NCI-H748 (cell line): ENCODE results near the gene BOLA1.
"Not testable (repeated sequence)": the region's sequence is repeated elsewhere in the genome, so short reads cannot be mapped to it uniquely, and the experiment has no call there.

ENCODE experiments used
- DNase-seq: peaks from one replicate; lab custom pipeline; 2025; ENCODE audit not compliant: unreplicated experiment; lab: John Stamatoyannopoulos, UW

BOLA1 gene

DNA sequence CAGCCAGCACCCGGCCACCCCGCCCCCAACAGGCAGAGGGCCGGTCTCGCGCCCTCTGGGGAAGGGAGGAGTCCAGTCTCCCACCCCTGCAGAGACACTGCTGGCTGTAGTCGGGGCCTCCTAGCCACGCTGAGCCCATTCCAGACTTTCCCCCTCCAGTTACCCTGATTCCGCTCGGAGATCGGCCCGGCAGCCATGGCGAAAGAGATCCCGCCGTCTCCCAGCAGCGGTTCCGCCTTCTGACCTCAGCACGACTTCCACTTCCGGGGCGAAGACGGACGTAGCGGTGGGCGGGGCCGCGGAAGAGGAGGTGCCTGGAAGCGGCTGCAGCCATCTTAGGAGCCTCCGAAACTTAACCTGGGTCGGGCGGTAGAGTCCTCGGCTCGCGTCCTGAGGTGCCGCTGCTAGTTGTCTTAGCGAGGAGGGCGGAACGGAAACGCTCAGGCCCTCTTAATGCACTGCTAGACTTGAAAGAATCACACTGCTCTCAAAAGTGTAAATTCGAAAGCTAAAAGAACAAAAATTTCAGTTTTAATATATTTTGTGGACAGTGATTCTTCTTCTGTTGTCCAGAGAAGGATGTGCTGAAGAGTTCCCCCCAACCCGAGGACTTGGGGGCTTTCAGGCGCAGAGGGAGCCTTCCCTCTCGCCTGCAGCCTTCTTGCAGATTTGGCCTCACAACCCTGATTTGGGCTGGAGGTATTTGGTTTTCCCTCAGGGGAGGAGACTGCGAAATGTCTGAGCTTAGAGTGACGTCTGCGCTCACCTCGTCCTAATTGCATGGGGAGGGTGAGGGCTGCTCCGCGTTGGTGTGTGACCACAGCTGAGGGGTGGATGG is 28.4 kb downstream of the BOLA1 start, which contains the start of gene SF3B4:
Gene SF3B4 (minus strand): TSS at position 241 of the 838 bp plus-strand sequence. CDS start 44 bp downstream, at position 197.
- peak; percentile 96 for DNase-seq

DNA sequence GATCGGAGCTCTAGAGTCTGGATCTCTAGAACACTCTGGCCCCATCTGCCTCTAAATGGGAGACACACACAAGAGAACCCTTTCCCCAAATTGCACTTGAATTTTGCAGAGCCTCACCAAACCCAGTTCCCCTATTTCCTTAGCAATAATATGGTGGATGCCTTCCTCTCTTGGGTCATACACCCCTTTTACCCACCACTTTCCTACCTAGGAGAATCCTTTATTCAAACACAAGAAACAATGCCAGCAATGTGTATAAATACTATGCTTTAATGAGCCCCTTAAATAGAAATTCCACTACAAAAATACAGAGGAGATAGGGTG is 29.0 kb downstream of the BOLA1 start:
- DNase-seq, result no peak

DNA sequence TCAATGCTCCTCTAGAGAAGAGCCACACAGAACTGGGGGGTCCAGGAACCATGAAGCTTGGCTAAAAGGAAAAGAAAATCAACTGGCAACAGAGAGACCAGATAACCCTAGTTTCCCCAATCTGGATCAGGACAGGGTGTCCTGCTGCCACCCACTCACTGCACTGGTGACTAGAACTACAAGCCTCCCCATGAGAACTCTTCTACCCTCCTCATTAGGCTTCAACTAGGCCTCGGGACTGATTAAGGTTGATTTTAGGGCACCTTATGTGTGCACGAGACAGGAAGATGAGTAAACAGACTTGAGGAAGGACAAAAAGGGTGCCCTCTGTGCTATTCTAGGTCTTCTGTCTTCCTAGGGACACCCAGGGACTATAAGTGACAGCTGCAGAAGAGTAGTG is 30.5 kb downstream of the BOLA1 start:
- DNase-seq, result no peak

DNA sequence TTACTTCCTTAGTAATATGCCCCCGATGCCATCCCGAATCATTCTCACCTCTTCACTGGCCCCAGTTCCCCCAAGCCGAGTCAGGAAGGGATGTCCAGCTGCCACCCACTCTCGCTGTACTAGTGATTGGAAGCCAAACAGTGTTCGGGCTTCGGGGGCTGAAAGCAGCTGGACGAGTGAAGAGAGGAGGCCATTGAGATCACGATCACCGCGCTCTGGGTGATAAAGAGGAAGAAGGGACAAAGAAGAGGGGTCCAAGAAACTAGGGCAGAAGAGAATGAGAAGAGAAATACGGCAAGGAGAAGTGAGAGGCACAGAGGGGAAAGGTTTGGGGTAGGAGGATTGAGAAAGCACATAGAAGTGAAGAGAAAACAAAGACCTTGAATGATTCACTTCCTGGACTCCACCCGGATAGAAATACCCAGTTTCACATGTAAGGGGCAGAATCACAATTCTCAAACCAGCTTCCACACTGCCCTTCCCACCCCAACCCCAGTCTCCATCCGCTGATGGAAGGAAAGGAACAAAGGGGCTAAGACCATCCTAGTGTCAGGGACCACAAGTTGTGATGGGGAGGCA is 31.9 kb downstream of the BOLA1 start:
- no peak for DNase-seq

DNA sequence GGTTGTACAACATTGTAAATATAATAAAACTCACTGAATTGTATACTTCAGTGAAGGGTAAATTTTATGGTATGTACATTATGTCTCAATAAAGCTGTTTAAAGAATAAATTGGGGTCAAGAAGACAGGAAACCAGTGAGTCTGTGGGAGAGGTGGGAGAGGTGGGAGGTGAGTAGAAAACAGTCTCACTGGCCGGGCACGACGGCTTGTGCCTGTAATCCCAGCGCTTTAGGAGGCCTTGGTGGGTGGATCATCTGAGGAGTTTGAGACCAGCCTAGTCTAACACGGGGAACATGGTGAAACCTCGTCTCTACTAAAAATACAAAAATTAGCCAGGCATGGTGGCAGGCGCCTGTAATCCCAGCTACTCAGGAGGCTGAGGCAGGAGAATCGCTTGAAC is 33.1 kb downstream of the BOLA1 start:
- DNase-seq, result no peak

DNA sequence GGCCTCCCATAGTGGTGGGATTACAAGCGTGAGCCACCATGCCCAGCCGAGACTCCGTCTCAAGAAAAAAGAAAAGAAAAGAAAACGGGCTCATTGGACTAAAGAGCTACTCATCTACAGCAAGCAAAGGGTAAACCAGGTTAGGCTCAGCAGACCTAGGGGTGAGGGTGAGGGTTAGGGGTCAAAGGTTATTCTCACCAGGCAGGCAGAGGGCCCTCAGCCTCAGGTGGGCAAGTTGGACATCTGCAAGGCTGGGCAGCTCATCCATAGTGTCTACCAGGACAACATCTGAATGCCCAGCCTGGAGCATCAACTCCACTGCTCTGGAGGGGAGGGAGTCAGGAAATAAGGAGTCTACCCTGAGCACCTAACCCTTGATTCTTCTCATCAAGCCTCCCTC is 33.8 kb downstream of the BOLA1 start:
- no peak for DNase-seq

DNA sequence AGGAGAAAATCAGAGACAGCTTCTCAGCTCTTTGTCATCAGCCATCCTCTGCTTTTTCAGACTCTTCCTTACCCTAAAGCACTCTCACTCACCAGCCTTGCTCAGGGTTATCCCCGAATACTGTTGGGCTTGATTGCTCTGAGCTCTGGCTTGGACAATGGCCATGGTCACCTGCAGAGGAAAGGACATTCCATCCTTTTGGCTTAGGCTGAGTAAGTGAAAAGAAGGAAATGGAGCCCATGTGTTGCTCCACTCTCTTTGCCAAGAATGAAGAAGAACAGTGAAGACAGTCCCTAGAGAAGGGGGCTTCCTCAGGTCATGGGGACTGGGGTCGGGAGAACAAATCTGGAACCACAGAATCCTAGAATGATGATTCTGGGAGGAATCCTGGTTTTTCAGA is 35.0 kb downstream of the BOLA1 start:
- DNase-seq, result no peak

DNA sequence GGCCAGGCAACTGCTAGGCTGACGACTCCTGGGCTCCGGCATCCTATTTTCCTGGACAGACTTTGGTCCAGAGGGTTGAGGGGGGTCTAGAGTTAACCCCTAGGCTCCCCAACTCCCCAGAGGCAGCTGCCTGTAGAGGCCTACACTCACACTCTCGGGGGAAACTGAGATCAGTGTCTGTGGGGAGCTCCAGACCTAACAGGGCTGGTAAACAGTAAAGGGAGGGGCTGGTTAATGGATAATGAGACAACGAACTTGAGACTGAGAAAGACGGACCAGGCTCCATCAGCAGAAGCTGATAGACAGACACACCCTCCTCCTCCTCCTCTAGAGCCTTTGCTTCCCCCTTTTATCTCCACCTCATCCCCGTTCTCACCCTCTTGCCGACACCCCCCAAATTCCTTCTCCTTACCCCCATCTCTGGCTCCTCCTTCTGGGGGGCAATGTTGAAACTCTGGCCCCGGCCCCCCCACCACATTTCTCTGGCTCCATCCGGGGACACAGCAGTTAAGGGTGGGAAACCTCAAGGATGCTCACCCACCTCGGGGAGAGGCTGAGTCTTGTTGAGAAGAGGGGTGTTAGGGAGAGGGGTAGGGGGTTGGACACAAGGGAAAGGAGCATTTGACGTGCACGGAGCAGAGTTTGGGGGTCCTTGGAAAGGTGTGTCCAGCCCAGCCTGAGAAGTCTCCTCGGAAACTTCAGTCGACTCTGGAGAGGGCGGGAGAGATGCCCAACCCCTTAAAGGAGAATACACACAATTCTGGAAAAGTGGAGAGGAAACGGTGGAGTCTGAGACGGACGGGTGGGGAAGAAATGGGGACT is 37.0 kb downstream of the BOLA1 start, which contains the start of gene MTMR11:
Gene MTMR11 (minus strand): TSS at position 710 of the 822 bp plus-strand sequence. CDS start 232 bp downstream, at position 478.
- DNase-seq, result peak; percentile 40

DNA sequence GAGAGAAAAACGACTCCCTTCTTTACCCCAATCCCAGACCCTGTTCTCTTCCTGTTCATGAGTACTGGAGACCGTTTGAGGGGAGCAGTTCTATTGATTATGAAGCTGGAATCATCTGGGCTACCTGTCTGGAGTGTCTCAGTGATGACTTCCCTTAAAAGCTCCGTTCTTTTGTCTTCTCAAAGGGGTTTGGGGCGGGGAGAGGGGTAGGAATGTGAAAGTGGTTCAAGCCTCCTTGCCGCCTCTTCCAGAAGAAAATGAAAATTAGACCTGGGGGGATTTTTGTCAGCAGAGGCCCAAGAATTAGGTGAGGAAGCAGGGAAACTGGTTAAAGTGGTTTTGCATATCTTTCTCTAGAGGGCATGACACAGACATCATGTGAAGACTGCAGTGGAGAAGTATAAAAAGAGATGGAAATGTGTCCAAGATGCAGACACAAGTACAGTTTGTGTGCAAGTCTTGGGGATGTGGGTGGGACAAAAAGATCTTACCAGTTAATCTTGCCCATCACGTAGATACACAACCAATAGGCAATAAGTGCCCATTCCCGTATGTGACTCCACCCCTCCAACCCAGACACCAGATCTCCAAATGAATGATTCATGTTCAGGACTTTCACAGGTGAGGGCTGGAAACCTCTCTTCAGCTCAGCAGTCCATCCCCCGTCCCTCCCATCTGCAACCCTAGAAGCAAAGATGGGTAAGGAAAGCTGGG is 37.8 kb downstream of the BOLA1 start:
- DNase-seq, result peak; percentile 59

DNA sequence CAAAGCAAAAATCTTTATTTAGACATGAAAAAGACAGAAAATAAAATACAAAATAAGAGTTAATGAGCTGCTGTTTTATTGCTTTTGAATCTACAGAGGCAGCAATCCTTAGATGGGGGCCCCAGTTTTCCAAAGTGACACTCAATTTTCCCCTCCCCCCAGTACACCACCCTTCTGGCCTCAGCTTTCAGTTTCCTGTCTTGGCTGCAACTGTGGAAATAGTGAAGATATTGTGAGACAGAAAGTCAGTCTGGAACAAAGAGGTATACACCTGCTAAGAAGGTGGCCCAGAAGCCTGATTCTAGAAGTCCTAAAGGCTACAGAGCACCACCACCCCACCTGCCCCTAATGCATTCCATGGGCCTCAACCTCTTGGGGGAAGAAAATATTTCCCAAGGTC is 38.4 kb downstream of the BOLA1 start:
- no peak for DNase-seq

DNA sequence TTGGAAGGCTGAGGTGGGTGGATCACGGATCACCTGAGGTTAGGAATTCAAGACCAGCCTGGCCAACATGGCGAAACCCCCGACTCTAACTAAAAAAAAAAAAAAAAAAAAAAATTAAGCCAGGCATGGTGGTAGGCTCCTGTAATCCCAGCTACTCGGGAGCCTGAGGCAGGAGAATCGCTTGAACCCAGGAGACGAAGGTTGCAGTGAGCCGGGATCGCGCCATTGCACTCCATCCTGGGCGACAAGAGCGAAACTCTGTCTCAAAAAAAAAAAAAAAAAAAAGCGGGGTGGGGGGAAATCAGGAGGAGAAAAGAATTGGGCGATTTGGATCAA is 39.3 kb downstream of the BOLA1 start:
- DNase-seq, result not testable (repeated sequence)

DNA sequence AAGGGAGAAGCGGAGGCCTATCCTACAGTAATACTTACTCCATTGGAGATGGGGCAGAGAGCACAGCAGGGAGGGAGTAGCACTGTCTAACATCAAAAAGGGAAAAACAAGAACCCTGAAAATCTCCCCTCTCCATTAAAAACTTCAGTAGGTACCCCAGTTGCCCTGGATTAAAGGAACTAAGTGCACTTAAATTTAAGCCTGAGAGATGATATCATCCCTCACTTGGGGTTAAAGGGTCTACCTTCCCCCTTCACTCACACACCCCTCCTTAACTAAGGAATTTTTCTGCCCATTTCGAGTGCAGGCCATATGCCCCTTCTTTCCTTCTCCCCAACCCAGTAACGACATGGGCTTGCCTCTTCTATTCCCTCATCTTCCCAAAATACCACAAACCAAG is 41.1 kb downstream of the BOLA1 start:
- DNase-seq, result no peak

DNA sequence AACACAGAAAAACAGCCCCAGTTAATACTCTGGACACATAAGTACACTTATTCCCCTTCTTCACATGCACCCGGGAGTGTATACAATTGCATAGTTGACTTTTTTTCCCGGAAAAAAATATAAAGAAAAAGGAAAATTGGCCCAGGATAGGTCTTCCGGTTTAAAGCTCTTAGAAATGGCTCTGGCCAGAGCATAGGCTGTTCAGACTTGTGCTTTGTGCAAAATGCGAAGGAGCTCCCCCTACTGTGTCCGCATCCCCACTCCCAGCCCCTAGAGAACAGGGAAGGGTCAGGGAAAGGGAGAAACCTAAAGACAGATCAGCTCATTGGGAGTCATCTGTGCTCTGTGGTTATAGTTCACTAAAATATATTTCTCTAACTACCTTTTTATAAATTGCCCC is 42.8 kb downstream of the BOLA1 start:
- peak; percentile 4 for DNase-seq

DNA sequence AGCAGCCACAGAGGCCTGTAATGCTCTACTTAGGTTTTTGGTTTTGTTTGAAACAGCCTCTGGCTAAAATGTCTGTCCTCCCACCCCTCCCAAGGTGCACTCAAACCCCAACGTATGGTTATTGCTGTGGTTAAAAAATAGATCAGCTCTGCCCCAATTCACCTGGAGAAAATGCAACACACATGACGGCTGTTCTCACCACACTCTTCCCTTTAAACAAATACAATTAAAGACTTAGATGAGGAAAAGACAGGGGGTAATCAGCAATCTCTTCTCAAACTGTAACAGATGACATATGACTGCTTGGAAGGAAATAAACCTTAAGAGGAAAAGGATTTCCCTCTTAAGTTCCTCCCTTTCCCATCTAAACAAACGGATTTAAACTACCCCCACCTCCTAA is 43.5 kb downstream of the BOLA1 start:
- DNase-seq, result no peak

DNA sequence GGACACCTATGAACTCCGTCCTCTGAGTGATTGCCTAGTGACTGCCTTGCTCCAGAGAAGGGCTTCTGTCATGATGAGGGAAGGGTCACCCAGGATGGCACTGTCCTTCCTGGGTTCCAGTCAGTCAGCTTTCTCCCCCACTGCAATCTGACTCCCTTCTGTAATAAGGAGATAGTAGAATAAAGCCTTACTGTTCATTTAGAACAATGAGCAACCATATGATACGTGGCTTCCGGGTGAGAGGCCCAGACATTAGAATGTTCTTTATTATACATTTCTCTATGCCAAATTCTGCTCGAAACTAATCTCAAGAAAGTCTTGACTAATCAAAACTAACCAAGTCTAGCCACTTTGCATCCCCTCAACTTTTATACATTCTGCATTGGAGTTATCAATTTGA is 45.8 kb downstream of the BOLA1 start:
- DNase-seq, result no peak

DNA sequence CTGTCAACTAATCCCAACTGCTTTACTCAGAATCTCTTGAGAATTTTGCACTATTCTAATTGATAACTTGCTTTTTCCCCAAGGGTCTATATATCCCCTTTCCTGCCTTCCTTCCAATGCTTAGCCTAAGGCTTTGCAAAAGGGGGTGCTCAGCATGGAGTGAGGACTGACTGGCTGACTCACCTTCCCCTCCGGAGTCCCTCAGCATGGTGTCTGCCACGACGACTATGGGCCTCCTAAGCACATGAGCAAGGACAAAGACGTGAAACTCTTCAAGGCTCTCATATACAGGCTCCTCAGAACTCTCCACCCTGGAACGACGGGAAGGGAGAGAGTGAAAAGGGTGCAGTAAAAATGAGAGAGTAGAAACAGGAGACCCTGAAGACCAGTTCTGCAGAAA is 50.5 kb downstream of the BOLA1 start:
- DNase-seq, result no peak
